Activated gamma-delta T cell (primary cell): ENCODE results near the gene CMSS1.

Source experiments
- DNase-seq: peaks from one replicate; lab custom pipeline; 2025; lab: John Stamatoyannopoulos, UW

The CMSS1 gene

DNA sequence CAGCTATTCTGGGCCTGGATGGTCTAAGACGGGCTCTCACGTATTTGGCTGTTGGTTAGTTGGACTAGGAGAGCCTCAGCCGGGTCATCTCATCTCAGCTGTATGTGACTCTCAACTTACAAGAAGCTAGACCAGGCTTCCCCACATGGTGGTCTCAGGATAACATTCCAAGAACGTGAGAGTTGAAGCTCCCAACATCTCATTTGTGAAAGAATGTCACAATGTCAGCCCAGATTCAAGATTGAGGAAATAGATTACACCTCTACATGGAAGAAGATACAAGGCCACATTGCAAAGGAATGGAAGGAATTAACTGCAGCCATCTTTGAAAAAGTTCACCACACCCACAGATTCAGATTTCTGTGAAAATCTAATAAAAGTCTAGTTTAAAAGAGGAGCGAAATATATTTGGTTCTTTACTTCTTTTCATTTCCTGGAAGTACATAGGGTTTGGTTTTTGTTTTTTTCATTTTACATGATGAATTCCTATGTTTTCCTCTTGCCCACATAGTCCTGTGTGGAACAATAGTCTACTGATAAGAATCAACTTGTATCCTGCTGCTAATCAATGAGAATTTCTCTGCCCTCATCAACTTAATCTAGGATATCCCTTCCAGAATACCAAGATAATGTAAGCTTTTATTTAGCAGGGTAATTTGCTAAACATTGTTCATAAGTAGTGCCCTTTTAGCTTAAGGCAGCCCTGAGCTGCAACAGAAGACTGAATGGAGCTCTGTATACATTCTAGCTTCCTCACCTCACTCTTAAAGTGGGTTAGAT is 116.5 kb downstream of the CMSS1 start:
- no peak for DNase-seq

DNA sequence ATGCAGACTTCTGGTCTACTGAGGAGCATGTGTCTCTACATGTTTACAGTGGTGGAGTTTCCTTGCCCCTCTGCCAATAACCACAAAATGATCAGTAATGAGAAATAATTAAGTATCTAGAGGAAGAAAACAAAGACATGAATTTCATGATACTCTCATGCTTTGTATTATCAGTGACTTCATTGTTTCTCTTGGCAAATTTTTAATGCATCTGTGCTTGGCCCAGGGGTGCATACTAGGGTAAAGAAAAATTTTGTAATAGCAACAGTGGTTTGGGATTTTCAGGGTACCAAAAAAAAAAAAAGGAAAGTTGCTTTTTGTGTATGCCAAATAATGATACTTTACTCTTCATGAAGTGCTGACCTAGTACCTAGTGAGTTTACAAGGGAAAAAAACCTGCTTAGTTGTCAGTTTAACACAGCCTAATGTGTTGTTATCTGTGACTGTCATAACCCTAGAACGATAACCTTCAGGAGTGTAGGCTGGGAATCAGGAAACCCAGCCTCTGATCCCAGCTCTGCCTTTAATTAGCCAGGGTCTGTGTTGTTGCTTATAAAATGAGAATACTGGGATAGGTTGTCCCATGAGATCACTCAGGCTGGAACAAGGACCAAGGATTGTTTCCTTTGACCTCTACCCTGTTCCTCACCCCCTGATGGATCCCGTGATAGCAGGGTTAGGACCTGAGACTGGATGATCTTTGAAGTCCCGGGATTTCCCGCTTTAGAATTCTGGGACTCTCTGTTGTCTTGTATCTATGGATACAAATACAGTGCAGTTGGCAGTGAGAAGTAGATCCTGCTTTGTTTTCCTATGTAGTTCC is 117.5 kb downstream of the CMSS1 start:
- DNase-seq: no peak

DNA sequence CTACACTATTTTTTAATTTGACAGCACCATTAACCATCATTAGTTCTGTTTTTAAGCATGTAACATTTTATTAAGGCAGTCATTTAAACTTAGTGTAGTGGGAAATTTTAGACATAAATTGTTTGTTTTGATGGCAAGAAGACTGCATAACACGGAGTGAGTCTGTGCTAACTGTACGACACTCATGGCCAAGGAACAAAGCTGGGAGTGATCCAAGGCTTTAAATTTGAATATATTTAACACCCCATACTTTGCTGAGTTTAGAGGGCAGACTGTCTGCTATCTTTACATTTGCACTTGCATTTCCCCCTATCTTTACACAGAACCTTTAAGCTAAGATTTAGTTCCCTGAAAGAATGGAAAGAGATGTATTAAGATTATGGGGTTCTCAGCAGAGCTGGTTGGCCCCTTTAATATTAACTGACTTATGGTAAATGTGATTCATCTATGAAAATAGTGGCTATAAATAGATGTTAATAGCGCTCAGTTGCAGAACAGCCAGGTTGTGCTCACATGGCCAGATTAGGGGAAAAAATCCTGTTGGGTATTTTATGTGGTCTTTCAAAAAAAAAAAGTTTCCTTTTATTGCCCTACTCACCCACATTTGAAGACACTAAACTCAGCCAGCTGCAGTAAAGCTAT is 120.7 kb downstream of the CMSS1 start:
- no peak for DNase-seq

DNA sequence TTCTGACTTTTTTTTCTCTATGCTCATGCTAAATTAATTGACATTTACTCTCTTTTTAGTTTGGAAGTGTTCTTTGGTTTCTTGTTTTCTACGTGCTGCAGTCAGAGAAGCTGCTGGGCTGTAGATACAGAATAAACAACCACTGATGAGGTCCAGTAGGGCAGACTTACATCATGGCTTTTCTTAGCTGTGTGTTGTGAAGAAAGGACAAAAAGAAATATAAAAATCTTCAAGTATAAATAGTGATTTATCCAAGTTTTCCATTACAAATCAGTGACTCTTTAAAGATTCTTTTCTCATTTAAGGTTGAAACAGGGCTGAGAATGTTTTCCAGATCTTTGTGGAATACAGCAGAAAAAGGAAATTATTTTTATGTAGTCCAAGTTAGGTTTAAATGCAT is 122.2 kb downstream of the CMSS1 start:
- DNase-seq: no peak

DNA sequence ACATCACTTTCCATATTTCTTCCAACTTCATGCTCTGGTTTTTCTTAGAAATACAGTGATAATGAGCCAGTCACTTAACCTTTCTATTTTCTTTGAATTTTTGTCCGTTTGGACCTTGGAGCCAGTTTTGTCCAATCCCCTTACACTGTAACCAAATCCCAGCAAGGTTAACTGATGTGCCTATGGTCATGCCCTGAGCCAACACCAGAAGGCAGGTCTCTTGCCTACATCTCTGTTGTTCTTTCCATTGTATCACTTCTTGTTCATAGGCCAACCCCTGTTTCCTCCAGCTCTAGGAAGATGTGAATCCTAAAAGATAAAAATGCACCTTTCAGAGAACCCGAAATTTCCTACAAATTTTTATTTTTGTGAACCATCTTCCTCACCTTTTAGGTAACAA is 122.7 kb downstream of the CMSS1 start:
- no peak for DNase-seq

DNA sequence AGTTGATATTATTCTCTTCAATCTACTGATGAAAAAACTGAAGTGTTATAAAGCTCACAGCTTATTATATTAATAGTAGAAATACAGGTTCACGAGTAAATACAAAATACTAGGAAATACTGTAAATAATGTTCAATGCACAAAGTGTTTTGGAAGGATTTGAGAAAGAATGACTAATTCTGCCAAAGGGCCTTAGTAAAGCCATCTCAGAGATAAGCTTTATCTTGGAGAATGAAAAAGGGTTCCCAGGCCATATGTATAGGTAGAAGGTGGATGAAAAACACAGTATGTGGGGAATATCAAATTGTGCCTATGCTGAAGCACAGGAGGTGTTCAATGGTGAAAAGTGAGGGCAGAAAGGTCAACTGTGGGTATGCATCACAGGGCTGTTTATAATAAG is 123.5 kb downstream of the CMSS1 start:
- DNase-seq: no peak

DNA sequence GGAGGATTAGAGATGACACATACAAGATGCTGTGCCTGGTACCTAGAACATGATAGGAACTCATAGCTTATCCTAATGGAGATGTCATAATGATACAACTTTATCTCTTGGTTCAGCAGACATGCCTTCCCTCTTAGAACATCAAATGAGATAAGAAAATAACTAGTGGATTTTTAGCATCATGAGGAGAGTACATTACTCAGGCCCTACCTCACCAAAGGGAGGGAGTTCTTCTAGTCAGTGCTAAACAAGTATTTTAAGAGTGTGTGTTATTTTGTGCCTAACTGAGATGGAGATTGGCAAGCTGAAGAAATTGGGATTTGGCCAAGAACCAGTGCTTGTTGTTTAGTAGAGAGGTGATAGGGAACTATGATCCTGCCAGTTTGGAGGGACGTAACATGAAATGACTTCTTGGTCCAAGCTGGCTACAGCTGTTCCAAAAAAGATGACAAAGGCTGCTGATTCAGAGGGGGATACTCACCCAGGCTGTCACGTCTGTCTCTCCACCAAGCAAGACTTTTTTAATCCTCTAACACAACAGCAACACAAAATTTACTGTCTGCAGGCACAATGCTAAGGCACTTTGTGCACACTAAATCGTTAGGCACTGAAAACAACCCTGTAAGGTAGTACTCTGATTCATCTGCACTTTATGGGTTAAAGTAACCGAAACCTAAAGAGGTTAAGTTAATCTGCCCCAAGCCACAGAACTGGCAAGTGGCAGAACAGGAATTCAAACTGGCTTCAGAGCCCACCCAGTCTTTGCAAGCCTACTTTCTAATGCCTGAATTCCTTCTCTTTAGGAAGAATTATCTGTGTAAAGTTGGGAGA is 126.5 kb downstream of the CMSS1 start:
- DNase-seq: no peak

DNA sequence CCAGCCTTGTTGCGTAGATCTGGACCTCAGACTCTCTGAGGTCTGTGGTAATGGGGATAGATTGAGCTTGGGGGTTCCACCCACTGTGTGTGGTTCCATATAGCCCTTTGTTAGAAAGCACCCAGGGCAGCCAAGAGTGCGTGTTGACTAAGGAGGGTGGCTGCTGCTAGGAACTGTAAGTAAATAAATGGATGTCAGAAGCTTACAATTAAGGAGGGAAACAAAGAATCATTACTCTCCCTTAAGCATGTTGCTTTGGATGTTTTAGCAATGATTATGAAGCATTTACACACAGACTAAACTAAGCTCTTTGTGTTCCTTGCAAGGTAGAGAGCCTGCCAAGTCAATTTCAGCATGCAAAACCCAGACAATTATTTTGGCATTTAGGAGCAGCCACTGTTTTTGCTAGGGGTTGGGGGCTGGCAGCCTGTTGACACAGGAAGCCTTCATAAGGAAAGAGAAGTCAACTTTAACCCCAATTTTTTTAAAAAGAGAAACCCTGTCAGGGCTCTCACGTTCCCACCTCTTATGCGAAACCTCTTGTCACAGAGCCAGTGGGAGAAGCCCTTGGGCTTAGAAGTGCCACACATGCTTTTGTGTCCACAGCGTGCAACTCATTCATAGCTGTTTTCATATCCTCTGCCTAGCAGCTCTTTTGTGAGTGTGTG is 127.8 kb downstream of the CMSS1 start:
- DNase-seq: no peak

DNA sequence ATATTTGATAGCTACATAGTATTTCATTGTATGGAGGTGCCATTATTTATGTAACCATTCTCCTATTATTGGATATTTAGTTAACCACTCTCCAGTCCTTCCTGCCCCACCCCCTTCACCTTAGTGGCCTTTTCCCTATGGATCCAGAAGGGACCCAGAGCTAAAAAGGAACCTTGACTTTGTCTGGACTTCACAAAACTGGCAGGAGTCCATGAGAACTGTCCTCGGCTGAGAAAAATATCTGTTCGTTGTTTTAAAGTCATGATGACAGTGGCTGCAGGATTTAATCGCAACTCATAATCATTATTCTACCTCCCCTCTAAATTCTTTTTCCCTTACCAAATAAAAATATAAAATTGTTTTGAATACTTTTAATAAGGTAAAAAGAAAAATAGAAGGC is 129.7 kb downstream of the CMSS1 start:
- DNase-seq: no peak

DNA sequence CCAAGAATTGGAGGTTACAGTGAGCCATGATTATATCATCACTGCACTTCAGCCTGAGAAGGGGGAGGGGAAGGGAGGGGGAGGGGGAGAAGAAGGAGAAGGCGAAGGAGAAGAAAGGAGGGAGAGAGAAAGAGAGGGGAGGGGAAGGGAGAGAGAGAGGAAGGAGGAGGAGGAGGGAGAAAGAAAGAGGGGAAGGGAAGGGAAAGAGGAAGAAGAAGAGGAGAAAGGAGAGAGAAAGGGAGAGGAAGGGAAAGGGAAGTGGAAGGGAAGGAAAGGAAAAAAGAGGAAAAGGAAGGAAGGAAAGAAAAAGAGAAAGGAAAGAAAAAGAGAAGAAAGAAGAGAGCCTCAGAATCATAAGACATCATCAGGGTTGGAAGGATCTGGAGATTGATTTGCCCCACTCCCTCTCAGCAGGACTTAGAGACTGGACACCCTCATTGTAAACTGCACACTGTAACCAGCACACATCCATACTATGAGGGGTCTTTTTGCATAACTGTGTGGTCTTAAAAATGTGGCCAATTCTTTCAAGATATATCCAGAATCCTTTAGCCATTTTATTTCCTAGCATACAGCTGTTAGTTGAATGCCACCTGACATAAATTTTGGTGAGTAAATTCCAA is 130.9 kb downstream of the CMSS1 start:
- no peak for DNase-seq

DNA sequence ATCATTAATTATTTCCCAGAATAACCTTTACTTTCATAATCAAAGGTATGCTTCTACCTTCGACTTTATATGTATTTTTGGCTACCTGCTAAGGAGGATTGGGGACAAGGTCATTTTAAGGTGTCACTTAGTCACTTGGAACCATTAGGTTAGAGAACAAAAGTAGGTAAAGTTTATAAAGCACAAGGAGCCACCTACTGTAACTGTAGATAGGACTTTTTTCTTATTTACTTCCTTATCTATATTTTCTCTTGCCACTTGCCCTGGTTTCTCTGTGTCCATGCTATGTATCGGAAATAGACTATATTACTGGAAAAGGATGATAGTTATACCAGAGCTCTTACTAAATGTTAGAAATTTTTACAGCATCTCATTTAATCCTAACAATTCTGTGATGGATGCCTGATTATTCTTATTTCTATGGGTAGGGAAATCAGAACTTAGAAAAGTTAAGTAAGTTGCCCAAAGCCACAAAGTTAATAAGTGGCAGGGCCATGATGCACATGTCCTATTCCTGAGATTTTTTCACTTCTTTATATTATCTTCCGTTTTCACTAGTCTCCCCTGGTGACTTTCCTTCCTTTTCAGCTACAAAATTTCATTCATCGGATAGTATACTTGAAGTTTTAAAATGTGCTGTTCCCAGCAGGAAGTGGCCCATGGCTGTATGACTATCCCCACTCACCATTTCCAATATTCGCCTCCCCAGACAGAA is 132.5 kb downstream of the CMSS1 start:
- DNase-seq: no peak

DNA sequence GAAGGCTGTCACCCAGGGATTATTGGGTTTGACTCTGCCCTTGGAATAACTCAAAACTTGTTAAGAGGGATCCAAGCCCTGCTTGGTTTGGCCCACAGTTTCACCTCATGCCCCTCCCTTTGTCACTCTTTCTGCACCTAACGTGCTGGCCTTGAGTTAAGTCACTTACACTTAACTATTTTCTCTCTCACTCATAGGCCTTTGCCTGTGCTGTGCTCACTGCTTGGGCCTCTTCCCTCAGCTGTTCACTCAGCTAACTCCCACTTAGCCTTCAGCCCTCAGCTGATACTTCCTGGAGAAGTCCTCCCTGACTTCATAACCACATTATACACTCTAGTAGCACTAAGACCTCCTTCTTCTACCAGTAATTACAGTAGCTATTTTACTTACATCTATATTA is 133.3 kb downstream of the CMSS1 start:
- DNase-seq: no peak

DNA sequence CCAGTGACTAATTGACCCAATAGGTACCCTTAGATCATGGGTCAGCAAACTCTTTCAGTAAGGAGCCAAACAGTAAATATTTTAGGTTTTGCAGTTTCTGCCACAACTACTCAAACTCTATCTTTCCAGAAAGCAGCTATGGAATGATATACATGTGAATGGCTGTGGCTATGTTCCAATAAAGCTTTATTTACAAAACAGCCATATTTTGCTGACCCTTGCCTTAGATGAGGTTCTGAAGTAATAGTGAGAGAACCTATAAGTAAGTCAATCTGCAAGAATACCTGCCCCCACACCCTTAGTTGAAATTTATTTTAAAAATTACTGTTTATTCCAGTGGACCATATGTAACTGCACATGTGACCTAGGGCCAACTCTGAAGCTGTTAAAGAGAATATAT is 134.0 kb downstream of the CMSS1 start:
- no peak for DNase-seq

DNA sequence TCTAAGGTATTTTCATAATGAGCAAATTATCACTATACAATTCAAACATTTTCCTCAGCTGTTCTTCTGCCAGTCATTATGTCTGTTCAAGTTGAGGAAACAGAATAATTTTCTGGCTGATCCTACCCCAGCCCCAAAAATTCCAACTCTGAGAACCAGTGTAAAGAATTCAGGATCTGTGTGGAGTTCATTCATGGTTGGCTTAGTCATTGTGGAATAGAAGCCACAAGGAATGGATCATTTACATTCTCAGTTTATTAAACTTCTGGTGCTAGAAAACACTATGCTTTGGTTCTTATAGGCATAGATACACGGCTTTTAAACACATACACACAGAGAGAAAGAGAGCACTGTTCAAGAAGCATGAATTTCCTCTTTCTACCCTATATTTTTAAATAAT is 134.6 kb downstream of the CMSS1 start:
- no peak for DNase-seq

DNA sequence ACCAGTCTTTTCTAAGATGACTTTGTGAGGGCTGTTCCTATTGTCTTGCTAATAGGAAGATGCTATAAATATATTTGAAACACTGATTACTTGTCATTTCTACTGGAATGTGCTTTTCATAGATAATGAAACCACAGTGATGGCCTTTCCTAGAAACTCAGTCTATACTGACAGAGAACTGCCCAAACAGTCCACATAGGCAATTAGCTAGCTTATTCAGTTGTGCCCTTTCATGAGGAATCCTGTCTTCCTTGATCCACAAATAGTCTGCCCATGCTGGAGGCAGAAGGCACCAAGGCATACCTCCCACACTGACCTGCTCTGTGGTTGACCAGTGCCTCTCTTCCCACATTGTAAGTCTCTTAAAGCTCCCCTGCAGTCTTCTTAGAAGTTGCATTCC is 135.9 kb downstream of the CMSS1 start:
- no peak for DNase-seq

DNA sequence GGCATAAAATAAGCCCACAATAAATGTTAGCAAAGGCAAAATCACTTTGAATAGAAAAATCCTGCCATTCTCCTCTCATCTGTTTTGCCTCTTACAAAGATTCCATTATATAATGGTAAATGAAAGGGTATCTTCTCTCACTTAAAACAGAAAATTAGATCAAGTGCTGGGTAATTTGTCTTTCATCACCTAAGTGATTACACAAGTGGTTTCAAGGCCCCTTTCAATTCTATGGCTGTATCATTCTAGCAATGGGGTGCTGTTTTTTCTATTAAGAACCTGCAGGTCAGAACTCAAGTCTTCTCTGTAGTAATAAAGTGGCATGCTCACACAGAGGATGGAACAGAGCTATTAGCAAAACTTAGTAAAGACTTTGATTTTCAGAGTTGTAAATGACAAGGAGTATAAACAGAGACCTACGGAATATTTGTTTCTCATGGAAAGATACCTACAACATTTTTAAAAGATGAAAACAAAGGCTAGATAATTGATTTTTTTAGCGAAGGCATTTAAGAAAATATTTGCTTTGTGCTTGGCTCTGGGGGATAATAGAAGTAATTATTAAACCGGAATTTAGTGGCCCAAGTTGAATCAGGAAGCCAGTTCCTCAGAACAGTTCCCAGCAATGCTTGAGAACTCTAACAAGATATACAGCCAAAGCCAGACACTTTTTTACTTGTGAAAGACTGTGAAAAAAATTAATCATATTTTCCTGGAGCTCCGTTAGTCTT is 137.4 kb downstream of the CMSS1 start:
- DNase-seq: no peak

DNA sequence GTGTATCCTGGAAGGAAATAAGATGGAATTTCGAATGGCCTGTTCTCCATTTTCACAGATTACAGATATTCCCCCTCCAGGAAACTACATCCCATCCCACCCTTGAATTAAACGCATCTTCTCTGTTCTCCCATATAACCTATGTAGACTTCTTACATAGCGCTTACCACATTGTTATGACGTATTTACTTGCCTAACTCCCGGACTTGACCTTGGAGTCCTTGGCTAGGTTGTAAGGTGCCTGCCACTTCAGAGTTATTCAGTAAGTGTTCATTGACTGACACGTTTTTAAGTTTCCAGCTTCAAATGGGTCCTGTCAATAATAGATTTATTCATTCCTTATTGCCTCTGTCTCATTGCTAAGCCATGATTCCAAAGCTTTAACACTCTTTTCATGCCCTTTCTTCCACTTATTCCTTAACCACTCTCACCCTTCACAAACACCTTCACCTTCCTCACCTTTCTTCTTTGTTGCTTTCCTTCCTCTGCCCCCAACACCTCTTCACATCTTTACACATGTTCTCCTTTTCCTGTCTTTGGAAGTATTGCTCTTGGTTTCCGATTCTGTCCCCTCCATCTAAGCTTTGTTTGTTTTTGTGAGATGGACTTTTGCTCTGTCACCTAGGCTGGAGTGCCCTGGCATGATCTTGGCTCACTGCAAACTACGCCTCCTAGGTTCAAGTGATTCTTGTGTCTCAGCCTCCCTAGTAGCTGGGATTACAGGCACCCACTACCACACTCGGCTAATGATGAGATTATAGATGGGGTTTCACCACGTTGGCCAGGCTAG is 138.3 kb downstream of the CMSS1 start:
- no peak for DNase-seq

DNA sequence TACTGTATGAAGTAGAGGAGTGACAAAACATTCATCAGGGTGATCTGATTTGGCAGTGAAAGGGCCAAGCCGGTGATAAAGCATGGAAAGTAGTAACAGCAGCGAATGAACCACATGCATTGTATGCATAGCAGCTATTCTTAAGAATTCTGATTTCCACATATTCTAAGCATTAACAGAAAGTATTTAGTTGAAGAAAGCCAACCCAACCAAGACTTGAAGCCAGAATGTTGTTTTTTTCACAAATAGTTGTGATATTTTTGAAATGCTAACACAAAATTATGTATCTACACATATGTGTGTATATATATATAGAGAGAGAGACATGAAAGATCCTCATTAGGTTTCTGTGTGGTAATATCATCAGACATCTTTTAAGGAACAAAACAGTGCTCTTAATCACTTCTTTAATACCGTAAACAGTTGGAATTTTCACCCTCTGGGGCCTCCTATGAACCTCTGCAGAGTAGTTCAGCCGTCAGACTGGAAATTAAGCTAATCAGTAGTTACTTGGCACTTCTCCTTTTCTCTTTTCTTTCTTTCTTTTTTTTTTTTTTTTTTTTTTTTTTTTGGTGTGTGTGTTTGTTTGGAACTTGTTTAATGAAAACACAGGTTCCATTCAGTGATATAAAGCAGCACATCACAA is 139.6 kb downstream of the CMSS1 start:
- no peak for DNase-seq
